Raji (cell line): Measurements from ENCODE around the gene HIGD1C.

Experiments used
- POLR2A ChIP-seq: IDR thresholded peaks from 2 replicates; pipeline ENCODE4 v1.6.1; 2011; ENCODE audit warnings: low read depth, low read length, control low read depth; ENCODE audit not compliant: insufficient read depth

HIGD1C gene

GRCh38 chr12:50999093-50999492 lies 46.7 kb downstream of the HIGD1C start:
- TF ChIP-seq POLR2A = no peak

DNA sequence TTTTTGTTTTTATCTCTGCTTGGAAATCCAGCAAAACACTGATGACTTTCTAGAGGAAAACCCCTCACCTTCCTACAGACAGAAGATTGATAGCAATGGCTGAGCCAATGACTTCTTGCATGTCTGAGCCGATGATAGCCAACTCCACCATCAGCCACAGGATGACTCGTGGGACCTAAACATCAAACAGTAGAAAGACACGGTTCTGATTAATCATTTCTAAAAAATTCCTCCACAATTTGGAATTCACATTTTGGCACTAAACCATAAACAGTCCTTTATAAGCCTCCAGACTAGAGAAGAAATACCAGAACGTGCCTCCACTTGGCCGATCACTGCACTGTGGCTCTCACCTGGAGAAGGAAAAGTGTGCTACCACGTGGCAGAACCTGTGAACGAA lies 47.9 kb downstream of the HIGD1C start:
- TF ChIP-seq POLR2A = no peak

DNA sequence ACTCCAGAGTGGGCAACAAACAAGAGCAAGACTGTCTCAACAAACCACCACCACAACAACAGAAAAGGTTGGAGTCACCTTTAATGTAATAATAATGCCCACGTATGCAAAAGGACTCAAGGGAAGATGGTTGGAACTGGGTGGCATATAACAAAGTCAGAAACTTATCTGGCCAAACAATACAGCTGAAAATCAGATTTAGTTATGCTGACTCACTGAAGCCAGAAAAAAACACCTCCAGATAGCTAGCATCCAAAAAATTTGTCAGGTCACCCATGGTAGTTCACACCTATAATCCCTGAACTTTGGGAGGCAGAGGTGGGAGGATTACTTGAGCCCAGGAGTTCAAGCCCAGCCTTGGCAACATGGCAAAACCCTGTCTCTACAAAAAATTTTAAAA lies 49.5 kb downstream of the HIGD1C start:
- no peak for TF ChIP-seq POLR2A

DNA sequence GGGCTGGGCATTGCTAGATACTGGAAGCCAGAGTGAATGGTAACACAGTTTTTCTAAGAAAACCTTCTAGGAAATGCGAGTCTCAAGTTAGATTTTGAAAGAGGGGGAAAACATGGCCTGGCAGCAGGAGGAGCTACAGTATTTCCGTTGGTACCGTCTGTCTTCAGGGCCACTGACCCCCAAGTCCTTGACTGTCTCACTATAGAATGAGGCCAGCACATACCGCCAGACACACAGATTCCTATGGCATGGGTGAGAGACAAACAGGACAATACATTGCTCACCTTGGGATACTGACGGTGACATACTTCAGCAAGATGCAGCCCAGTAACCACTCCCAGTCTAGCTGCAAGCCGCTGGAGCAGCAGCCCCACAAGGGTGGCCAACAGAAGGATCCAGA lies 52.2 kb downstream of the HIGD1C start:
- TF ChIP-seq POLR2A = no peak

- TF ChIP-seq POLR2A = no peak
Measured at GRCh38 chr12:51005030-51005429, 52.7 kb downstream of the HIGD1C start.

DNA sequence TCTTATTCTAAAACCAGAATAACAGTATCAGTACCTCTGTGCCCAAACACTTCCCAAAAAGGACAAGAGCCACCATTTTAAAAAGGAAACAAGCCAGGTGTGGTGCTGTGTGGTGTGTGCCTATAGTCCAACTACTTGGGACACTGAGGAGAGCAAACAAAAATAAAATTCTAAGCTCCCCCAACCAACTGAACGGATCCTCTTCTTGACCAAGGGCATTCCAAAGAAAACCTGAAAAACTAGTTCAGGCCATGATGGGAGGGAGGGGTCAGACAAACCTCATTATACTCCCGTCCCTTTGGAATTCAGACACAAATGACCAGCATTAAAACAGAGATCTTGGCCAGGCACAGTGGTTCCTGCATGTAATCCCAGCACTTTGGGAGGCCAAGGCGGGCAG lies 53.3 kb downstream of the HIGD1C start:
- no peak for TF ChIP-seq POLR2A

DNA sequence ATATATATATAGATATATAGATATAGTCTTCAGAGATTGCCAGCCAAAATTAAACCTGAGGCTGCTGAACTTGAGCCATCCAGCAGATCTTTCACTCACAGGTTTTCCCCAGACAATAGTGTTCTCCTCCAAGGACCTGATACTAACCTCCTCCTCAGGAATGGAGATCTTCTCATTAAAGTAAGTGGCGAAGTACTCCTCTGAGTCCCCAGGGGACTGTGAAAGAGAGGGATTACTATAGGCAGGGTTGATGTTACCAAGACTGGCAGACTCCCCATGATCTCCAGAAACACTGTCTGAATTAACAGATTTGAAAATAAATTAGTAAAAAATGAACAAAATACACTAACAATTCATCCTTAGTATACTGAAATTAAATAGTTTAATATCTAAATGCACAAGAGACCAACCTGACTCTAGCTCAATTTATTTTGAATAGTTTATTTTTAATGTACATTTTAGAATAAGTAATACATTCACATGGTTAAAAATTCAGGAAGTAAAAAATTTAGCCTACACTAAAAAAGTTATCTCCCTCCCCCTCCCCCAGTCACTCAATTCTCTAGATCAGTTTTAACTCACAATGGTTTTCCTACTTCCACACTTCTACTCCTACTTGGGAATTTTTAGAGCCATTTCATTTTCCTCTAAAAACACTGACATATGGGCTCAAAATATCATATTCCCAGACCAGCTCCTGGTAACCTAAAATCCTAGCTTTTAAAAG lies 56.1 kb downstream of the HIGD1C start:
- TF ChIP-seq POLR2A = no peak

GRCh38 chr12:51009056-51009440 lies 56.7 kb downstream of the HIGD1C start:
- no peak for TF ChIP-seq POLR2A

GRCh38 chr12:51011955-51012354 lies 59.6 kb downstream of the HIGD1C start:
- TF ChIP-seq POLR2A = no peak

DNA sequence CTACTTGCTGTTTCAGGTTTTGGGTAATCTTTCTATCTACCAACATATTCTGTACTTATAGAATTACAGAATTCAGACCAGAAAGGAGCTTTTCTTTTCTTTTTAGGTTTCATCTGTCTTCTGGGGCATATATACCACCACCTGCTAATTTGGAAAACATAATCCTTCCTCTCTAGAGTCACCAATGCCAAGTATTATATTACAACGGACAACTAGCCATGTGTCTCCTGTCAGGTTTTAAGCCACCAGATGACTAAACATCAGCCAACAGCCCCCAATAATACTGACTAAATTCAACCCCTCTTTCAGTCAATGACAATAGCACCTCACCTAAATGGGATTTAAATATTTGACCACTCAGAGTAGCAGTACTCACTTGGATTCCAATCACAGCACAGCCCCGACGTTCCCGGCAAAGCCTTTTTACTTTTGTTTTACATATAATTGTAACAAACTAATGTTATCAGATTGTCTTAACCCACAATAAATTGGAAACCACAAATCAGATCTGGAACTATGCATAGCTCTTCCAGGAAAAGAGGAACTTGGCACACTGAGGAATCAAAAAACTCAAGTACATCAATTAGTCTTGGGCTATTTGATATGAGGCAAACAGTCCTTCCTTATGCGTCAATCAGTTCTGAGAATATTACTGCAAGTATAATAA lies 60.4 kb downstream of the HIGD1C start:
- no peak for TF ChIP-seq POLR2A

DNA sequence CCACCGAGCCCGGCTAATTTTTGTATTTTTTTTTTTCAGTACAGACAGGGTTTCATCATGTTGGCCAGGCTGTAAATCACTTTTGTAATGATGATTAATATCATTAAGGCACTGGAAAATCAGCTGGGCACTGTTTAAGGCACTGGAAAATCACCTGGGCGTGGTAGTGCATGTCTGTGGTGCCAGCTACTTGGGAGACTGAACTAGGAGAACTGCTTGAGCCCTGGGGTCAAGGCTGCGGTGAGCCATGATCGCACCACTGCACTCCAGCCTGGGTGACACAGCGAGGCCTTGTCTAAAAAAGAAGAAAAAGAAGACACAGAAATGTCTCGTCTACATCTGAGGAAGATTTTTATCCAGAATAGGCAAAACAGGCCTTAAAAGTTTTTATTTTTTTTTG lies 61.1 kb downstream of the HIGD1C start:
- no peak for TF ChIP-seq POLR2A

- no peak for TF ChIP-seq POLR2A
Measured at GRCh38 chr12:51017452-51017851, 65.1 kb downstream of the HIGD1C start.

DNA sequence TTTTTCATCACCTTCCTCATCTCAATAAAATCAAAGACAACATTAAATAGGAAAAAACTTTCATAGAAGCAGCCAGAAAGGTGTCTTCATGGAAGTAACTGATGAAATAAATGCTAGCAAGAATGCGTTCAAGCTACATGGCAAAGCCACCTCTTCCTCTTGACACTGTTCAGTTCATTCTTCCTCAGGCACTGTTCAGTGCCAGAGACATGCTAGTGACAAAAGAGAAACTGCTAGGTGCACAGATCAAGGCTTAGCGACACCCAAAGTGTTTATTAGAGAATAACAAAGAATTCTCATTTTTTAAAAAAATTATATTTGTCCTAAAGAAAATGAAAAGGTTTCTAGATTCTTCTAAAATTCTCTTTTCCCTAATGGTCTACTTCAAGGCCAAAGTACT lies 66.6 kb downstream of the HIGD1C start:
- TF ChIP-seq POLR2A = no peak

DNA sequence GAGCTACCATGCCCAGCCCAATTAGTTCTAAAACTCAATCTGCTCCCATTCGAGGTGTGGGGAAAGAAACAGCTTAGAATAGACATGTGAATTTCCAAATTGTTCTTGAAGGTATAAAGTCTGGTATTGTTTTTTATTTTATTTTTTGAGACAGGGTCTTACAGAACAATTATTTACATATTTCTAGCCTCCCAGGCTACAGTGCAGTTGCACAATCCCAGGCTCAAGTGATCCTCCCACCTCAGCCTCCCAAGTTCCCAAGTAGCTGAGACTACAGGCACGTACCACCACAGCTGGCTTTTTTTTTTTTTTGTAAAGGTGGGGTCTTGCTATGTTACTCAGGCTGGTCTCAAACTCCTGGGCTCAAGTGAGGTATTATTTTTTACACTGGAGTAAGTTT lies 67.6 kb downstream of the HIGD1C start:
- no peak for TF ChIP-seq POLR2A
